Putamen (tissue), 1 donor: ENCODE measurements around the gene CTAG1B.
A peak's percentile ranks its signal among the peaks of the same experiment; 100 is the strongest.
"Not testable (repeated sequence)": the region's sequence is repeated elsewhere in the genome, so short reads cannot be mapped to it uniquely, and the experiment has no call there.

Experiments used
- DNase-seq: peaks from one replicate; pipeline ENCODE4 v3.0.0-alpha.2; 2016; ENCODE audit warnings: low spot score

Gene CTAG1B

GRCh38 chrX:154620767-154621414 lies 1.8 kb upstream of the CTAG1B start:
- DNase-seq: not testable (repeated sequence)

DNA sequence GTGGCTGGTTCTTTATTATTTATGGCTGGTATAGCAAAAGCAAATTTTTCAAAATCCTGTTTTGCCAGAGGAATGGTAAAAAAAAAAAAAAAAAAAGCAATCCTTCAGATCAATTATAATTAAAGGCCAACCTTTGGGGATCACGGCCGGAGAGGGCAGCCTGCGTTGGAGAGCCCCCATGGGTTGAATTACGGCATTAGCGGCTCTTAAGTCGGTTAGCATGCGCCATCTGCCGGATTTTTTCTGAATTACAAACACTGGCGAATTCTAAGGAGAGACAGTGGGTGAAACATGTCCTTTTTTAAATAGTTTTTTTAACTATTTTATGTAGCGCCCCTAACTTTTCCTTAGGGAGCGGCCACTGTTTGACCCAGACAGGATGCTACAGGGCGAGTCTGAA lies 5.5 kb downstream of the CTAG1B start:
- not testable (repeated sequence) for DNase-seq

- not testable (repeated sequence) for DNase-seq
Measured at GRCh38 chrX:154611146-154611545, 7.9 kb downstream of the CTAG1B start.

DNA sequence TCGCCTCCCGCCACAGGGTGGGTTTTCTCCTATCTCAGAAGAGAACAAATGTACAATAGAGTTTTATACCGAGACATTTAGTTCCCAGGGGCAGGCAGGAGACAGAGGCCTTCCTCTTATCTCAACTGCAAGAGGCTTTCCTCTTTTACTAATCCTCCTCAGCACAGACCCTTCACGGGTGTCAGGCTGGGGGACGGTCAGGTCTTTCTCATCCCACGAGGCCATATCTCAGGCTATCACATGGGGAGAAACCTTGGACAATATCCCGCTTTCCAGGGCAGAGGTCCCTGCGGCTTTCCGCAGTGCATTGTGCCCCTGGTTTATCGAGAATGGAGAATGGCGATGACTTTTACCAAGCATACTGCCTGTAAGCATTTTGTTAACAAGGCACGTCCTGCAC lies 10.3 kb downstream of the CTAG1B start:
- DNase-seq: not testable (repeated sequence)

DNA sequence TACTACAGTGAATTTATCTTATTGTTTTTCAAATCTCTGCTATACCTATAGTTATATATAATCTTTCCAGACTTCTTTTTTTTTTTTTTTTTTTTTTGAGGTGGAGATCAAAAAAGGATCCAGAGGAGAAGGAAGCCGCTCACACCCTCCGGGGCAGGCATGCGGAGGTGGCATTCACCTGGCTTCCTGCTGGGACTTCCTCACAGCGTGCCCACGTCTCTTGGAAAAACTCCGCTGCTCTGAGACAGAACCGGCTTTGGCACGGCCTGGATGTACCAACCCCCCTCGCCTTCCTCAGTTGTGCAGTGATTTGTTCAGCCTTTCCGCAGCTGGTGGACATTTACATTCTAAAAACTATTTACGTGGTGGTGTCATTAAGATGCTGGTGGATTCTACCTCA lies 11.1 kb downstream of the CTAG1B start:
- DNase-seq: not testable (repeated sequence)

DNA sequence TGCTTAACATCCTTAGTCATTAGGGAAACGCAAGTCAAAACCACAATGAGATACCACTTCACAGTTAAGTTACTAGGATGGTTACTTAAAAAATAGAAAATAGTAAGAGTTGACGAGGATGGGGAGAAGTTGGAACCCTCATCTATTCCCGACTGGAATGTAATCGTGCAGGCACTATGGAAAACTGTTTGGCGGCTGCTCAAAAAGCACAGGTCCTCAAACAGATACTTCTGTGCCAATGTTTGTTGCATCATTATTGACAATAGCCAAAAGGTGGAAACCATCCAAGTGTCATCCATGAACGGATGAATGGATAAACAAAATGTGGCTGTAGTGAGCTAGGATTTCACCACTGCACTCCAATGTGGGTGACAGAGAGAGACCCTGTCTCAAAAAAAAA lies 11.7 kb downstream of the CTAG1B start:
- no peak for DNase-seq

DNA sequence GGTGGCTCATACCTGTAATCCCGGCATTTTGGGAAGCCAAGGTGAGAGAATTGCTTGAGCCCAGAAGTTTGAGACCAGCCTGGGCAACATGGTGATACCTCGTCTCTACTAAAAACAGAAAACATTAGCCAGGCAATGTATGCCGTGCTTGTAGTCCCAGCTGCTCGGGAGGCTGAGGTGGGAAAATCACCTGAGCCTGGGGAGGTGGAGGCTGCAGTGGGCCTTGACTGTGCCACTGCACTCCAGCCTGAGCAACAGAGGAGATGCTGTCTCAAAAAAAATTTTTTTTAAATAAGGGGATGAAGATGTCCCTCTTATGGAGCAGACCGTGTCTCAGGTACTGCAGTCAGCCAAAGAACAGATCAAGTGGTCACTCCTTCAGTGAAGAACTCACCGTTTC lies 13.5 kb downstream of the CTAG1B start:
- DNase-seq: no peak

DNA sequence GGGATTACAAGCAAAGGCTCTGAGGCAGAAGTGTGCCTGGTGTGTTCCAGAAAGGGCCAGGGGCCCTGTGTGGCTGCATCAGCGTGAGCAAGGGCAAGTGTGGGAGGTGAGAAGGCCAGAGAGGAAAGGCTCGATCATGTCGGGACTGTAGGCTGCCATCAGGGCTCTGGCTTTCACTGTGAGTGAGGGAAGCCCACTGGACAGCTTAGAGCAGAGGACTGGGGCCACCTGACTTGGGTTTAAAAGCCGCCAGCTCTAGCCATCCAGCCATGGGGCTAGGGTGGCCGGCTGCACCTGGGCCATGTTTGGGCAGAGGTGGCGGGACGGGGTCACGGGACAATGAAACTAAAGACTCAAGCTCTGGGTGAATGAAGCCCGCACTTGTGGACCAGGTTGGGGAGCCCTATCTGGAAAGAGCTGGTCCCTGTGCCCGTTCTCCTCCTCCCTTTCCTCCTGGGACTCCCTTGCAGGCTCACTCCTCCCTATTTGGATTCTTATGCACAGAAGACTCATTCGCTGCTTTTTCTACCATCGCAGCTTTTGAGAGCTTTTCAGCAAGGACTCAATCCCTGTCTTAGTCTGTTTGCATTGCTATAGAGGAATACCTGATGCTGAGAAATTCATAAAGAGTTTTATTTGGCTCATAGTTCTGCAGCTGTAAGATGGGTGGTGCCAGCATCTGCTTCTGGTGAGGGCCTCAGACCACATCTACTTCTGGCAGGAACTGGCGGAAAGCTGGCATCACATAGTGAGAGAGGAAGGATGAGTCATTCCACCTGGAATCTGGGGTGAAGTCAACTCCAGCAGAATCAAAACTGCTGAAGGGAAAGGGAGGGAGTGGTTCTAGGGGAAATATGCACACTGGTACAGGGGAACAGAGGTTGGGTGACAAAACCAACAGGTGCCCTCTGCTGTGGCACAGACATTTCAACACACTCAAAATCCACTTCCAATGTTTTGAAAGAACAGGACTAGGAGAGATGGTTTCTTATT lies 15.3 kb downstream of the CTAG1B start:
- peak; percentile 7 for DNase-seq

- DNase-seq: no peak
Measured at GRCh38 chrX:154602766-154603437, 16.2 kb downstream of the CTAG1B start.

- DNase-seq: no peak
Measured at GRCh38 chrX:154602226-154602625, 16.9 kb downstream of the CTAG1B start.

DNA sequence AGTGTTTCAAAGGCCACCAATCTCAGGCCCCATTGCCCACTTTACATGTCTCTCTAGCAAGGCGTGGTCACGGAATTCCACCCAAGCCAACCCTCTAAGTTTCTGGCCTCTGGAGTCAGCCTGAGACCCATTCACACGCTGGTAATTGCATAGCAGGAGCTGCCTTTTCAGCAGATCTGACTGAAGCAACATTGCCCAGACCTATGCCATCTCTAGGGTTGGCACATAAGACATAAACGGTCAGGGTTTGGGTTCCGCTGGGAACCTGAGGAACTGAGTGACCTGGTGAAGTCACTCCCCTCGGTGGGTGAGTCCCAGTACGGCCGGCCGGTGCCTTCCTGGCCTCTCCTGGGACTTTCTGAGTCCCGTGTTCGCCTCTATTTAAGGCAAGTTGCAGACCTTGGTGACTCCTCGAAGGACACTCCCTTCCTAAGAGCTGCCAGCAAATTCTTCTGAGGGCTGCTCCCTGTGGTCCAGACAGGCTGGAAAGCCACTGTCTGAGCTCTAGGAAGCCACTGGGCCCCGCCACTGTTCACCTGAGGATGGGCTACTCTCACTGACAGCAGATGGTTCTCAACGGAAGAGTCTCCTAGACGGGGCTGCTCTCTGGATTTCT lies 18.2 kb downstream of the CTAG1B start:
- no peak for DNase-seq

- DNase-seq: no peak
Measured at GRCh38 chrX:154599531-154599930, 19.6 kb downstream of the CTAG1B start.

DNA sequence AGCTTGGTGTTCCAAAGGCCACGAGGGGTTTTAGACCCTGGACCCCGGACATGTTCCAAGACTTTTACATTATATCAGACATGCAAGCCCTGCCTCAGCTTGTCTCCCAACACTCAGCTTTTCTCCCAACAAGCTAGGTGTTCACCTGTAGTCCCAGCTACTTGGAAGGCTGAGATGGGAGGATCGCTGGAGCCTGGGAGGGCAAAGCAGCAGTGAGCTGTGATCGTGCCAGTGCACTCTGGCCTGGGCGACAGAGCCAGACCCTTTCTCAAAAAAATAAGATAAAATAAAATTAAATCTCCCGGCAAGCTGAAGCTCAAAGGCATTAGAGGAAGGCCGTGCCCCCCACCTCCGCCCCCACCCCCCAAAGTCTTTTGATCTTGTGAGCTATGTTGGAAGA lies 20.4 kb downstream of the CTAG1B start:
- no peak for DNase-seq

DNA sequence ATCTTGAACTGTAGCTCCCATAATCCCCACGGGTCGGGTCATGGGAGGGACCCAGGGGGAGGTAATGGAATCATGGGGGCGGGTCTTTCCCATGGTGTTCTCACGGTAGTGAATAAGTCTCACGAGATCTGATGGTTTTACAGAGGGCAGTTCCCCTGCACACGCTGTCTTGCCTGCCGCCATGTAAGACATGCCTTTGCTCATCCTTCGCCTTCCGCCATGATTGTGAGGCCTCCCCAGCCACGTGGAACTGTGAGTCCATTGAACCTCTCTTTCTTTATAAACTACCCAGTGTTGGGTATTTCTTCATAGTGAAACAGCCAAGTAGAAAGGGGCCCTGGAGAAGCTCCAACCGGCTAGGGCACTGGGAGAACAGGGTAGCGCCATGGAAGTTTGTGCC lies 21.9 kb downstream of the CTAG1B start:
- no peak for DNase-seq

GRCh38 chrX:154596290-154596929 lies 22.7 kb downstream of the CTAG1B start:
- DNase-seq: no peak

DNA sequence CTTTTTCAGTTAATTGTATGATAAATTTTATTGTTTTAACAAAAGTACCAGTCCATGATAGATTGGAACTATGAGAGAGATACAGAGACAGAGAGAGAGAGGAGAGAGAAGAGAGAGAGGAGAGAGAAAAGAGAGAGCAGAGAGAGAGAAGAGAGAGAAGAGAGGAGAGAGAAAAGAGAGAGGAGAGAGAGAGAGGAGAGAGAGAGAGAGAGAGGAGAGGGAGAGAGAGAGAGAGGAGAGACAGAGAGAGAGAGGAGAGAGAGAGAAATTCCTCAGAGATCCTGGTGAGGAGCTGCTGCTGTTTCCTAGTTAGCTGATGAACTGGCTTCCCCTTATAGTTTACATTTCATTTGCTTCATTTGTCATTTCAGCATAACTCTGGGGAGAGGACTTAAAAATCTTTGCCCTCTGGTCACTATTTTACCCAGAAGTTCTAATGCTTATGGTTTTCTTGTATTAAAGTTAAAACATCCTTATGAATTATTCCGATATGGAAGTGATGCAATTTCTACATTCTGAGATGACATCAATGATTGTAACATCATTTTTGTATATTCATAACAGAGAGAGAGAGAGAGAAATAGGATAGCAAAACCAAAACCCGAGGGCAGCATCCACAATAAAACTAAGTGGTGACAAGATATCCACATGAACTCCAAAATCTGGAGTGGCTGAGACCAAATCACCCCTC lies 23.4 kb downstream of the CTAG1B start:
- no peak for DNase-seq

GRCh38 chrX:154594491-154594890 lies 24.6 kb downstream of the CTAG1B start:
- no peak for DNase-seq

GRCh38 chrX:154593201-154593600 lies 25.9 kb downstream of the CTAG1B start:
- DNase-seq: no peak

DNA sequence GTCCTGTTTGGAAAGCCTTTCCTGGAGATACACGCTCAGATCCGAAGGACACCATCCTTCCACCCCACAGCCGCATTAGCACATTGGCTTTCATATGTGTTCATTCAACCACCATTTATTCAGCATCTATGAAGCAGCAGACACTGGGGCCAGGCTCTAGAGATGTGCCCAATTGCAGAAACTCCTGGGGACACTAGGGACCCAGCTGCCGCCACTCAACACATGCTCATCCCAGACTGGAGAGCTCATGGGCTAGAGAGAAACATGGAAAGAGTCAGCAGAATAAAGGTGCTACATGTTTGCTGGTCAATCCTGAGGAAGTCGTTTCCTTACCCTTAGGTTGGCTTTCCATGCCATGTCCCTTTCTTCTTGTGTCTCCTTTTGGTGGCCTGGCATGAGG lies 26.6 kb downstream of the CTAG1B start:
- DNase-seq: no peak

DNA sequence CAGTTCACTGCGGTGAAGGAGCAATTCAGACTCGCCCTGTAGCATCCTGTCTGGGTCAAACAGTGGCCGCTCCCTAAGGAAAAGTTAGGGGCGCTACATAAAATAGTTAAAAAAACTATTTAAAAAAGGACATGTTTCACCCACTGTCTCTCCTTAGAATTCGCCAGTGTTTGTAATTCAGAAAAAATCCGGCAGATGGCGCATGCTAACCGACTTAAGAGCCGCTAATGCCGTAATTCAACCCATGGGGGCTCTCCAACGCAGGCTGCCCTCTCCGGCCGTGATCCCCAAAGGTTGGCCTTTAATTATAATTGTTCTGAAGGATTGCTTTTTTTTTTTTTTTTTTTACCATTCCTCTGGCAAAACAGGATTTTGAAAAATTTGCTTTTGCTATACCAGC lies 28.7 kb downstream of the CTAG1B start:
- DNase-seq: not testable (repeated sequence)

GRCh38 chrX:154584585-154585183 lies 34.4 kb downstream of the CTAG1B start, which contains the start of gene CTAG1A:
Gene CTAG1A (plus strand): TSS chrX:154585133. CDS start chrX:154585207, 74 bp downstream.
- DNase-seq: not testable (repeated sequence)
